GM19328 (cell line): ENCODE measurements around the gene PLEKHA6.
"Not testable (repeated sequence)": the region's sequence is repeated elsewhere in the genome, so short reads cannot be mapped to it uniquely, and the experiment has no call there.

Experiments used
- ATAC-seq: cut with Tn5 transposase; IDR thresholded peaks from one replicate; pipeline ENCODE4 v1.9.1; 2021; ENCODE audit warnings: mild to moderate bottlenecking, moderate library complexity; ENCODE audit not compliant: unreplicated experiment

Gene PLEKHA6

GRCh38 chr1:204338360-204338759 is 21.4 kb downstream of the PLEKHA6 start:
- no peak for ATAC-seq

GRCh38 chr1:204337583-204337982 is 22.1 kb downstream of the PLEKHA6 start:
- ATAC-seq, result no peak

GRCh38 chr1:204337036-204337429 is 22.7 kb downstream of the PLEKHA6 start:
- no peak for ATAC-seq

- no peak for ATAC-seq
Observed at GRCh38 chr1:204336421-204337035, 23.2 kb downstream of the PLEKHA6 start.

GRCh38 chr1:204335533-204335932 is 24.2 kb downstream of the PLEKHA6 start:
- no peak for ATAC-seq

- ATAC-seq, result no peak
Observed at GRCh38 chr1:204335085-204335484, 24.6 kb downstream of the PLEKHA6 start.

- ATAC-seq, result no peak
Observed at GRCh38 chr1:204334455-204334854, 25.3 kb downstream of the PLEKHA6 start.

GRCh38 chr1:204333427-204333826 is 26.3 kb downstream of the PLEKHA6 start:
- no peak for ATAC-seq

- no peak for ATAC-seq
Observed at GRCh38 chr1:204331847-204332487, 27.8 kb downstream of the PLEKHA6 start.

GRCh38 chr1:204331275-204331674 is 28.5 kb downstream of the PLEKHA6 start:
- no peak for ATAC-seq

- not testable (repeated sequence) for ATAC-seq
Observed at GRCh38 chr1:204327870-204328269, 31.9 kb downstream of the PLEKHA6 start.

GRCh38 chr1:204327359-204327758 is 32.4 kb downstream of the PLEKHA6 start:
- ATAC-seq, result no peak

- ATAC-seq, result no peak
Observed at GRCh38 chr1:204326771-204327300, 32.9 kb downstream of the PLEKHA6 start.

- no peak for ATAC-seq
Observed at GRCh38 chr1:204325944-204326343, 33.8 kb downstream of the PLEKHA6 start.

- ATAC-seq, result no peak
Observed at GRCh38 chr1:204323887-204324286, 35.8 kb downstream of the PLEKHA6 start.

GRCh38 chr1:204322339-204322868 is 37.3 kb downstream of the PLEKHA6 start:
- ATAC-seq, result no peak

- ATAC-seq, result no peak
Observed at GRCh38 chr1:204321665-204322064, 38.1 kb downstream of the PLEKHA6 start.

- ATAC-seq, result no peak
Observed at GRCh38 chr1:204321051-204321450, 38.7 kb downstream of the PLEKHA6 start.

GRCh38 chr1:204320382-204320804 is 39.3 kb downstream of the PLEKHA6 start:
- ATAC-seq, result no peak

- no peak for ATAC-seq
Observed at GRCh38 chr1:204319462-204319861, 40.3 kb downstream of the PLEKHA6 start.

- no peak for ATAC-seq
Observed at GRCh38 chr1:204319027-204319426, 40.7 kb downstream of the PLEKHA6 start.

- no peak for ATAC-seq
Observed at GRCh38 chr1:204318324-204318723, 41.4 kb downstream of the PLEKHA6 start.
